ENCODE measurements around the gene TPSG1. TPM values are rescaled to one million over a fixed set of nuclear protein-coding genes. Genes with fewer than 3 reads are reported as not detected.

TPSG1 gene
- total and polyA plus RNA-seq, 2 experiments from 2014 or later: 0.81 TPM; not detected in 1

GRCh38 chr16:1213231-1213630, 11.8 kb downstream of the TPSG1 start:
- H3K36me3 Mint-ChIP-seq (ENCODE audit: low read depth): 0 out of 3 replicates have a peak, but pooled peaks cover 2% of the 10 kb centered on the region
- H3K4me3 ChIP-seq: no peak overlapping the region
- H3K4me2 ChIP-seq: no peak overlapping the region
- H3K4me1 Mint-ChIP-seq: no peaks in the 10 kb centered on the region
- H3K36me3 ChIP-seq (ENCODE audit: insufficient read depth): no peaks in the 10 kb centered on the region
- TF ChIP-seq EZH2phosphoT487 (IDR thresholded peaks at IDR 0.05; ENCODE audit: unreplicated experiment): no peak
- no peak for TF ChIP-seq EZH2 (IDR thresholded peaks at IDR 0.05; ENCODE audit: low read depth, unreplicated experiment)
- TF ChIP-seq POLR2AphosphoS5 (IDR thresholded peaks at IDR 0.05; ENCODE audit: low read depth): no peak
- H3K9me2 ChIP-seq (ENCODE audit: insufficient read depth): no peaks in the 10 kb centered on the region
- peaks cover 10% of the 10 kb centered on the region for H3K27me3 Mint-ChIP-seq (ENCODE audit: insufficient read depth, low read depth, poor library complexity)
- no peak overlapping the region for H3K4me3 Mint-ChIP-seq
- no peaks in the 10 kb centered on the region for H3K79me2 ChIP-seq (replicated peaks; ENCODE audit: insufficient read depth)
- H3F3A ChIP-seq (replicated peaks; ENCODE audit: low read depth): no peaks in the 10 kb centered on the region
- no peaks in the 10 kb centered on the region for H3K9me3 Mint-ChIP-seq
- no peak overlapping the region for H2AFZ ChIP-seq
- ATAC-seq (no peak), DNase-seq (ENCODE audit: low spot score) (no peak)
- H4K20me1 ChIP-seq (replicated peaks; ENCODE audit: insufficient read depth): no peaks in the 10 kb centered on the region; the same call in 1 of the 2 replicates
- no peak overlapping the region for H3K27ac ChIP-seq (ENCODE audit: low read depth)
- no peaks in the 10 kb centered on the region for H3K4me1 ChIP-seq (ENCODE audit: insufficient read depth)
- H3K27me3 ChIP-seq (ENCODE audit: insufficient read depth): no peaks in the 10 kb centered on the region
- no peak overlapping the region for H3K27ac Mint-ChIP-seq

- no peaks in the 10 kb centered on the region for H3F3A ChIP-seq (replicated peaks; ENCODE audit: low read depth)
- H3K4me3 ChIP-seq: no peak overlapping the region
- no peaks in the 10 kb centered on the region for H3K9me2 ChIP-seq (ENCODE audit: insufficient read depth)
- no peak for TF ChIP-seq EZH2phosphoT487 (IDR thresholded peaks at IDR 0.05; ENCODE audit: unreplicated experiment)
- TF ChIP-seq ETS1 (IDR thresholded peaks at IDR 0.05): no peak
- TF ChIP-seq JUNB (IDR thresholded peaks at IDR 0.05; ENCODE audit: unreplicated experiment): no peak
- TF ChIP-seq NANOG (IDR thresholded peaks at IDR 0.05; ENCODE audit: borderline replicate concordance): no peak
- TF ChIP-seq CREB1 (CRISPR knock-in tag; IDR thresholded peaks at IDR 0.05; ENCODE audit: low read depth): no peak
- no peak for TF ChIP-seq ZNF331 (CRISPR knock-in tag; IDR thresholded peaks at IDR 0.05; ENCODE audit: low read depth)
- no peak for TF ChIP-seq ZNF114 (CRISPR knock-in tag; IDR thresholded peaks at IDR 0.05)
- TF ChIP-seq STAT1 (IDR thresholded peaks at IDR 0.05; ENCODE audit: unreplicated experiment): no peak
- no peak overlapping the region for H3K27ac Mint-ChIP-seq
- no peak overlapping the region for H3K4me3 Mint-ChIP-seq
- H4K20me1 ChIP-seq (replicated peaks; ENCODE audit: insufficient read depth): no peaks in the 10 kb centered on the region; the same call in 1 of the 2 replicates
- DNase-seq (ENCODE audit: low spot score) (no peak), ATAC-seq (no peak)
- no peak overlapping the region for H2AFZ ChIP-seq
- no peaks in the 10 kb centered on the region for H3K4me1 Mint-ChIP-seq
- no peak overlapping the region for H3K4me2 ChIP-seq
- H3K27me3 ChIP-seq (ENCODE audit: insufficient read depth): no peaks in the 10 kb centered on the region
- no peaks in the 10 kb centered on the region for H3K9me3 Mint-ChIP-seq
- H3K36me3 Mint-ChIP-seq (ENCODE audit: low read depth): 0 out of 3 replicates have a peak, but pooled peaks cover 3% of the 10 kb centered on the region
- no peaks in the 10 kb centered on the region for H3K79me2 ChIP-seq (replicated peaks; ENCODE audit: insufficient read depth)
- H3K27ac ChIP-seq (ENCODE audit: low read depth): no peak overlapping the region
- H3K36me3 ChIP-seq (ENCODE audit: insufficient read depth): no peaks in the 10 kb centered on the region
- no peaks in the 10 kb centered on the region for H3K4me1 ChIP-seq (ENCODE audit: insufficient read depth)
- H3K27me3 Mint-ChIP-seq (ENCODE audit: insufficient read depth, low read depth, poor library complexity): peaks cover 14% of the 10 kb centered on the region
These were observed 12.4 kb downstream of the TPSG1 start for GRCh38 chr16:1212616-1213194.

Measured in GM23338 (cell line).